Nephron progenitor cell (in vitro differentiated cells): ENCODE measurements around the gene GPR25.

Experiments used
- DNase-seq: peaks from one replicate; pipeline ENCODE4 v3.0.0; 2021
- H3K27ac Mint-ChIP-seq: 2 replicates; pipeline ENCODE4 v1.8.0; 2021; ENCODE audit warnings: mild to moderate bottlenecking, moderate library complexity, mixed read lengths
- H3K27me3 Mint-ChIP-seq: 2 replicates; pipeline ENCODE4 v1.8.0; 2021; ENCODE audit warnings: mild to moderate bottlenecking, low read depth, mixed read lengths; ENCODE audit not compliant: poor library complexity
- H3K36me3 Mint-ChIP-seq: 2 replicates; pipeline ENCODE4 v1.8.0; 2021; ENCODE audit warnings: low read depth, mixed read lengths
- H3K4me1 Mint-ChIP-seq: 2 replicates; pipeline ENCODE4 v1.8.0; 2021; ENCODE audit warnings: mixed read lengths
- H3K4me3 Mint-ChIP-seq: 2 replicates; pipeline ENCODE4 v1.8.0; 2021; ENCODE audit warnings: mild to moderate bottlenecking, moderate library complexity, mixed read lengths
- H3K9me3 Mint-ChIP-seq: 2 replicates; pipeline ENCODE4 v1.8.0; 2021; ENCODE audit warnings: mild to moderate bottlenecking, moderate library complexity, mixed read lengths
- CTCF ChIP-seq: fragments of 200-600 bp; sonication (generic); IDR thresholded peaks from 2 replicates; pipeline ENCODE4 v1.5.0; 2021; ENCODE audit warnings: antibody characterized with exemption

The GPR25 gene

GRCh38 chr1:200921571-200922110 is 48.9 kb downstream of the GPR25 start:
- Mint-ChIP-seq H3K4me1 (no peaks in the 10 kb centered on the region), H3K9me3 (no peaks in the 10 kb centered on the region), H3K36me3 (no peaks in the 10 kb centered on the region), H3K27me3 (peaks cover 13% of the 10 kb centered on the region), H3K27ac (peak overlapping the region; percentile 46), H3K4me3 (no peak overlapping the region)
- DNase-seq: no peak
- TF ChIP-seq CTCF: no peak

DNA sequence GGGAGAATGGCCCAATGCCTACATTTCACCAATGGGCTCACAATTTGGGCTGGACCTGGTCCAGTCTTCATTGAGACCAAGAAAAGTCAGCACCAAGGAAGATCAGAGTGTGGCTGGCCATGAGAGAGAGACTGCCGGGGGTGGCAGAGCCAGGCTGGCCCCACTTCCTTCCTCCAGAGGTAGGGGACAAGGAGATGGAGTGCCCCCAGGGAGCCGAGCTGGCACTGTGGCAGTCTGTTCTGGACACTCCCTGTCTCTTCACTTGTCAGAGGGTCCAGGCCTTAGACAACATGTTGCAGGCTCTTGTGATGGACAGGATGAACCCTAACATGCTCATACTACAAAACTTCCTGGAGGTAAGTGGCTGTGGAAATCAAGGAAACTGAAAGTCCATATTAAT is 49.6 kb downstream of the GPR25 start:
- Mint-ChIP-seq H3K36me3 (no peaks in the 10 kb centered on the region), H3K4me3 (no peak overlapping the region), H3K4me1 (no peaks in the 10 kb centered on the region), H3K27ac (no peak overlapping the region), H3K9me3 (no peaks in the 10 kb centered on the region), H3K27me3 (peaks cover 13% of the 10 kb centered on the region)
- DNase-seq: no peak
- no peak for TF ChIP-seq CTCF

DNA sequence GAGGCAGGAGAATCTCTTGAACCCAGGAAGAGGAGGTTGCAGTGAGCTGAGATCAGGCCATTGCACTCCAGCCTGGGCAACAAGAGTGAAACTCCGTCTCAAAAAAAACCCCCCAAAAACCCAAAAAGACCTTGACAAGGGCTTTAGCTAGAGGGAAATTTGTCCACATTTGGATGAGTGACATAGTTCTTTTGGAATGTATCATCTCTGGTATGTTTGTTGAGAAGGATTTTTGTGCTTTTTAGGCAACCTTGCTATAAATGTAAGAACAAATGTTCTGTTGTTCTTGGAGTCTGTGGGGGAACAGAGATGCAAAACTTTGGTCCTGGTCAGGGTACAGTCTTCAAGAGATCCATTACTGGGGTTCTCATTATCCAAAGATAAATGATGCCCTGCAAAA is 50.8 kb downstream of the GPR25 start:
- Mint-ChIP-seq H3K27me3 (peaks cover 13% of the 10 kb centered on the region), H3K27ac (no peak overlapping the region), H3K4me3 (no peak overlapping the region), H3K36me3 (no peaks in the 10 kb centered on the region), H3K4me1 (no peaks in the 10 kb centered on the region), H3K9me3 (no peaks in the 10 kb centered on the region)
- no peak for TF ChIP-seq CTCF
- DNase-seq: no peak
